ENCODE data around the gene C9orf152.

The C9orf152 gene

GRCh38 chr9:110186254-110186653 is 21.7 kb downstream of the C9orf152 start:
- no peak overlapping the region for H3K9ac ChIP-seq (ENCODE audit: low read length)
- H3K27ac ChIP-seq (ENCODE audit: low read length), result no peak overlapping the region
- H2AFZ ChIP-seq (ENCODE audit: low read depth, low read length), result no peak overlapping the region
- no peaks in the 10 kb centered on the region for H3K36me3 ChIP-seq (replicated peaks; ENCODE audit: low read depth, low read length)
- no peaks in the 10 kb centered on the region for H3K4me1 ChIP-seq (ENCODE audit: low read length)
- no peak overlapping the region for H3K4me2 ChIP-seq (ENCODE audit: low read length)
- no peaks in the 10 kb centered on the region for H4K20me1 ChIP-seq (ENCODE audit: insufficient read depth, low read length)
- H3K9me3 ChIP-seq (ENCODE audit: insufficient read depth, low read length), result no peaks in the 10 kb centered on the region
- no peak overlapping the region for H3K4me3 ChIP-seq (ENCODE audit: low read length)
- H3K79me2 ChIP-seq (ENCODE audit: low read length), result no peaks in the 10 kb centered on the region
- no peaks in the 10 kb centered on the region for H3K27me3 ChIP-seq (ENCODE audit: low read depth, low read length)
- no peak for TF ChIP-seq EZH2phosphoT487 (IDR thresholded peaks at IDR 0.05; ENCODE audit: low read depth)
- TF ChIP-seq, protein P1, sequence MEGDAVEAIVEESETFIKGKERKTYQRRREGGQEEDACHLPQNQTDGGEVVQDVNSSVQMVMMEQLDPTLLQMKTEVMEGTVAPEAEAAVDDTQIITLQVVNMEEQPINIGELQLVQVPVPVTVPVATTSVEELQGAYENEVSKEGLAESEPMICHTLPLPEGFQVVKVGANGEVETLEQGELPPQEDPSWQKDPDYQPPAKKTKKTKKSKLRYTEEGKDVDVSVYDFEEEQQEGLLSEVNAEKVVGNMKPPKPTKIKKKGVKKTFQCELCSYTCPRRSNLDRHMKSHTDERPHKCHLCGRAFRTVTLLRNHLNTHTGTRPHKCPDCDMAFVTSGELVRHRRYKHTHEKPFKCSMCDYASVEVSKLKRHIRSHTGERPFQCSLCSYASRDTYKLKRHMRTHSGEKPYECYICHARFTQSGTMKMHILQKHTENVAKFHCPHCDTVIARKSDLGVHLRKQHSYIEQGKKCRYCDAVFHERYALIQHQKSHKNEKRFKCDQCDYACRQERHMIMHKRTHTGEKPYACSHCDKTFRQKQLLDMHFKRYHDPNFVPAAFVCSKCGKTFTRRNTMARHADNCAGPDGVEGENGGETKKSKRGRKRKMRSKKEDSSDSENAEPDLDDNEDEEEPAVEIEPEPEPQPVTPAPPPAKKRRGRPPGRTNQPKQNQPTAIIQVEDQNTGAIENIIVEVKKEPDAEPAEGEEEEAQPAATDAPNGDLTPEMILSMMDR (IDR thresholded peaks at IDR 0.05; ENCODE audit: low read depth, low read length), result no peak

- Histone ChIP-seq H3K4me3 (ENCODE audit: low read length) (no peak overlapping the region), H3K4me1 (ENCODE audit: low read length) (no peaks in the 10 kb centered on the region), H4K20me1 (ENCODE audit: insufficient read depth, low read length) (no peaks in the 10 kb centered on the region), H3K9me3 (ENCODE audit: insufficient read depth, low read length) (no peaks in the 10 kb centered on the region), H3K36me3 (replicated peaks; ENCODE audit: low read depth, low read length) (no peaks in the 10 kb centered on the region), H3K27me3 (ENCODE audit: low read depth, low read length) (no peaks in the 10 kb centered on the region), H3K27ac (ENCODE audit: low read length) (no peak overlapping the region), H3K9ac (ENCODE audit: low read length) (no peak overlapping the region), H3K79me2 (ENCODE audit: low read length) (no peaks in the 10 kb centered on the region), H2AFZ (ENCODE audit: low read depth, low read length) (no peak overlapping the region), H3K4me2 (ENCODE audit: low read length) (no peak overlapping the region)
- TF ChIP-seq, protein P1 (IDR thresholded peaks at IDR 0.05; ENCODE audit: low read depth, low read length), result no peak
- no peak for TF ChIP-seq EZH2phosphoT487 (IDR thresholded peaks at IDR 0.05; ENCODE audit: low read depth)
These were observed 22.2 kb downstream of the C9orf152 start for GRCh38 chr9:110185806-110186205.

DNA sequence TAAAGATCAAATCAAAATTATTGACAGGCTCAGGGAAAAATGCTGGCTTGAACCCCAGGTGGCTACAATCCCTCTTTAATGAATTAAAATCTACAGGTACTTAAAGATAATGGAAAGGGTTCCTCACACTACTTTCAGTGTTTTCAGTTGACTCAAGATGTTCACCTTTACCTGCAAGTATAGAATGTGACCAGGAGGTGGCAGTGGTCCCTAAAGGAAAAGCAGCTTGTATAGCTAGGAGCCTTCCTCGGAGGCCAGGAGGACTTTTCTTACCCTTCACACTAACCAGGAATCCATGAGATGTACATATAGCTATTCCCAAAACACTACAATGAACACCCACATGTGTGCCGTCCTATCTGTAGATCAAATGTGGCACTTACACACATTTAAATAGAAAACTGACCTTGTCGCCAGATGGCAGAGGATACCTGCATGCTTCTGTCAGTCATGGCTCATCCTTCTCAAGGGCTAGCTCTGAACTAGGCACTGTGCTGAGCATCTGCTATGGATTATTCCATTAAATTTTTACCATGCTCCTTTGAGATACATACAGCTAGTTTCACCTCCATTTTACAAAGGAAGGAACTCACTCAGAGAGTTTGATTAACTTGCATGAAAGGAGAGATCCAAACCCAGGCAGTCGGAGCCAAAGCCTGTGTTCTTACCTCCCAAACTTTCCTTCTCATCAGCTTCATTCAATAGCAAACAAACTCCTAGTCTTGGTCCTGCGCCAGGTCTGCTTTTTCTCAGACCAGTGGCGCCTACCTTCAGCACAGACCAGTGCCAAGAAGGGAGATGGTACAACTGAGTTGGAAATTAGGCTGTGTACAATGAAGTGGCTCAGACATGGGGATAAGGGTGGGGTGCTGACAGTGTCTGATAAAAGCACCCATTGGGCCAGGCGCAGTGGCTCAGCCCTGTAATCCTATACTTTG is 24.5 kb downstream of the C9orf152 start:
- H3K4me3 ChIP-seq (ENCODE audit: low read length), result no peak overlapping the region
- no peak overlapping the region for H2AFZ ChIP-seq (ENCODE audit: low read depth, low read length)
- H3K27me3 ChIP-seq (ENCODE audit: low read depth, low read length), result no peaks in the 10 kb centered on the region
- TF ChIP-seq EZH2phosphoT487 (IDR thresholded peaks at IDR 0.05; ENCODE audit: low read depth), result no peak
- TF ChIP-seq, protein P1 (IDR thresholded peaks at IDR 0.05; ENCODE audit: low read depth, low read length), result peak; percentile 91
- H3K4me2 ChIP-seq (ENCODE audit: low read length), result peak overlapping the region; percentile 32; the same call in 1 of the 2 replicates
- no peaks in the 10 kb centered on the region for H3K36me3 ChIP-seq (replicated peaks; ENCODE audit: low read depth, low read length)
- no peaks in the 10 kb centered on the region for H3K9me3 ChIP-seq (ENCODE audit: insufficient read depth, low read length)
- H3K9ac ChIP-seq (ENCODE audit: low read length), result no peak overlapping the region
- H3K27ac ChIP-seq (ENCODE audit: low read length), result no peak overlapping the region
- no peaks in the 10 kb centered on the region for H3K4me1 ChIP-seq (ENCODE audit: low read length)
- H3K79me2 ChIP-seq (ENCODE audit: low read length), result no peaks in the 10 kb centered on the region
- H4K20me1 ChIP-seq (ENCODE audit: insufficient read depth, low read length), result no peaks in the 10 kb centered on the region

DNA sequence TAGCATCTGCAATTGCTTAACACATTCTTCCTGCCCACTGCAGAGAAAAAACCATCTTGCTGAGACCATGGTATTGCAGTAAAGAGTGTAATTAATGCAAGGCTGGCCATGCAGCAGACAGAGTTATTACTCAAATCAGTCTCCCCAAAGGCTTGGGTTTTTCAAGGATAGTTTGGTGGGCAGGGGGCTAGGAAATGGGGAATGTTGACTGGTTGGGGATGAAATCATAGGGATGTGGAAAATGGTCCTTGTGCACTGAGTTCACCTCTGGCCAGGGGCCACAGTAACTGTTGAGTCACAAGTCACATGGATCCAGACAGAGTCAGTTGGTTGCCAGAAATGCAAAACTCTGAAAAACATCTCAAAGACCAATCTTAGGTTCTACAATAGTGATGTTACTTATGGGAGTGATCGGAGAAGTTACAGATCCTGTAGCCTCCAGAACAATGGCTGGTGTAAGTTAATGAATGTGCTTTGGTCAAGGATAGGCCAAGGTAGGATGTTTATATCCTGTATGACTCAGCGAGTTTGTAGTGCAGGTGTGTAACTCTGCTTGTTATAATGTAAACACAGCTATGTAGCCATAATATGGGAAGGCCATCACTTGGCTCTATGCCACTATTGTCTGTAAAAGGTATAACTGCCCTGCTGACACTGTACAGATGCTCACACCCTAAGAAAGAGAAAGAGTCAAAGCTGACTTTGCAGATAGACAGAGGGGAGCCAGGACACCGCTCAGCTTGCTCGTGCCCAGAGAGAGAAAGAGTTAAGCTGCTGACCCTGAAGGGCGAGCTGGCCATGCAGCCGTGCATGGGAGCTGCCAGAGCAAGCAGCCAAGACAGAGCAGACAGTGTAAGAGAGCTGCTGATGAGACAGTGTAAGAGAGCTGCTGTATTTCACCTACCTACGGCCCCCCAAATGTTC is 27.2 kb downstream of the C9orf152 start:
- Histone ChIP-seq H3K27me3 (ENCODE audit: low read depth, low read length) (no peaks in the 10 kb centered on the region), H3K4me2 (ENCODE audit: low read length) (no peak overlapping the region), H3K4me1 (ENCODE audit: low read length) (no peaks in the 10 kb centered on the region), H3K79me2 (ENCODE audit: low read length) (no peaks in the 10 kb centered on the region), H2AFZ (ENCODE audit: low read depth, low read length) (no peak overlapping the region), H3K27ac (ENCODE audit: low read length) (no peak overlapping the region), H4K20me1 (ENCODE audit: insufficient read depth, low read length) (no peaks in the 10 kb centered on the region), H3K9me3 (ENCODE audit: insufficient read depth, low read length) (no peaks in the 10 kb centered on the region), H3K9ac (ENCODE audit: low read length) (no peak overlapping the region), H3K4me3 (ENCODE audit: low read length) (no peak overlapping the region), H3K36me3 (replicated peaks; ENCODE audit: low read depth, low read length) (no peaks in the 10 kb centered on the region)
- no peak for TF ChIP-seq EZH2phosphoT487 (IDR thresholded peaks at IDR 0.05; ENCODE audit: low read depth)
- TF ChIP-seq, protein P1 (IDR thresholded peaks at IDR 0.05; ENCODE audit: low read depth, low read length), result no peak

Data from OCI-LY3 (cell line).